Measurements from ENCODE around the gene MYL10. TPM values are rescaled to one million over a fixed set of nuclear protein-coding genes. Genes with fewer than 3 reads are reported as not detected.

The MYL10 gene
- total RNA-seq, 1 experiment from 2014 or later, result not detected

DNA sequence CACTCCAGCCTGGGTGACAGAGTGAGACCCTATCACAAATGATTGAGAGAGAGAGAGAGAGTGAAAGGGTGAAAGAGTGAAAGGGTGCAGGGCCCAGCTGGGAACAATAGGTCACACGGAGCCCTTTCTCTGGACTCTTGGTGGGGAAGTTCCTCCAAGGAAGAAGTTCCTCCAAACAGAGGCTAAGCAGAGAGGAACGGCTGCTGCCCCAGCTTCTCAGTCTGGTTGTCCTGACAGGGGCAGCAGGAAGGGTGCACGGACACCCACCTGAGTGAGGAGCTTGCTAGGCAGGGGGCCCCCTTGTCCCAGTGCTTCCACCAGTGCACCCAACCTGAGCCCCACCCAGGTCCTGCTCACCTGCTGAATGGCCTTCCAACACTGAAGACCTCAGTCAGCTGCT, 38.8 kb upstream of the MYL10 start:
- H3K9me3 ChIP-seq (ENCODE audit: insufficient read depth, low read depth), result no peaks in the 10 kb centered on the region
- H3K27ac ChIP-seq, result no peak overlapping the region
- DNase-seq, result no peak
- ChIA-PET CTCF (no interaction called here), POLR2A (ENCODE audit: unreplicated experiment) (interaction anchor here (0.6 kb wide), 1 partner anchor 59 kb away, joined by 4 read pairs; no protein-coding TSS in a partner anchor)
- no peaks in the 10 kb centered on the region for H4K20me1 ChIP-seq (ENCODE audit: insufficient read depth)
- H3K4me1 ChIP-seq (replicated peaks; ENCODE audit: insufficient read depth), result no peaks in the 10 kb centered on the region
- no peaks in the 10 kb centered on the region for H3K79me2 ChIP-seq (ENCODE audit: low read depth)
- H3K27me3 ChIP-seq (ENCODE audit: insufficient read depth, low read depth), result no peaks in the 10 kb centered on the region
- no peaks in the 10 kb centered on the region for H3K36me3 ChIP-seq (ENCODE audit: low read depth)
- no peak overlapping the region for H2AFZ ChIP-seq
- H3F3A ChIP-seq (ENCODE audit: insufficient read depth, low read depth), result no peaks in the 10 kb centered on the region
- H3K4me3 ChIP-seq, result no peak overlapping the region
- H3K4me2 ChIP-seq, result no peak overlapping the region
- no TSS peak for BruUV-seq (replicated peaks)
- no peaks in the 10 kb centered on the region for H3K9me2 ChIP-seq (ENCODE audit: insufficient read depth)
- intact Hi-C loops (cut with micrococcal nuclease; ENCODE audit: unreplicated experiment), result no loop called here
- no peak for TF ChIP-seq EZH2 (IDR thresholded peaks at IDR 0.05; ENCODE audit: low read depth)
- TF ChIP-seq, protein P1, sequence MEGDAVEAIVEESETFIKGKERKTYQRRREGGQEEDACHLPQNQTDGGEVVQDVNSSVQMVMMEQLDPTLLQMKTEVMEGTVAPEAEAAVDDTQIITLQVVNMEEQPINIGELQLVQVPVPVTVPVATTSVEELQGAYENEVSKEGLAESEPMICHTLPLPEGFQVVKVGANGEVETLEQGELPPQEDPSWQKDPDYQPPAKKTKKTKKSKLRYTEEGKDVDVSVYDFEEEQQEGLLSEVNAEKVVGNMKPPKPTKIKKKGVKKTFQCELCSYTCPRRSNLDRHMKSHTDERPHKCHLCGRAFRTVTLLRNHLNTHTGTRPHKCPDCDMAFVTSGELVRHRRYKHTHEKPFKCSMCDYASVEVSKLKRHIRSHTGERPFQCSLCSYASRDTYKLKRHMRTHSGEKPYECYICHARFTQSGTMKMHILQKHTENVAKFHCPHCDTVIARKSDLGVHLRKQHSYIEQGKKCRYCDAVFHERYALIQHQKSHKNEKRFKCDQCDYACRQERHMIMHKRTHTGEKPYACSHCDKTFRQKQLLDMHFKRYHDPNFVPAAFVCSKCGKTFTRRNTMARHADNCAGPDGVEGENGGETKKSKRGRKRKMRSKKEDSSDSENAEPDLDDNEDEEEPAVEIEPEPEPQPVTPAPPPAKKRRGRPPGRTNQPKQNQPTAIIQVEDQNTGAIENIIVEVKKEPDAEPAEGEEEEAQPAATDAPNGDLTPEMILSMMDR (conservative IDR thresholded peaks at IDR 0.05), result no peak

- Histone ChIP-seq H3K4me3 (no peak overlapping the region), H3K9me3 (ENCODE audit: insufficient read depth, low read depth) (no peaks in the 10 kb centered on the region), H3K27ac (no peak overlapping the region), H3K27me3 (ENCODE audit: insufficient read depth, low read depth) (no peaks in the 10 kb centered on the region), H3K79me2 (ENCODE audit: low read depth) (no peaks in the 10 kb centered on the region), H3K4me1 (replicated peaks; ENCODE audit: insufficient read depth) (no peaks in the 10 kb centered on the region), H2AFZ (no peak overlapping the region), H3K36me3 (ENCODE audit: low read depth) (no peaks in the 10 kb centered on the region), H3K4me2 (no peak overlapping the region), H3K9me2 (ENCODE audit: insufficient read depth) (no peaks in the 10 kb centered on the region), H4K20me1 (ENCODE audit: insufficient read depth) (no peaks in the 10 kb centered on the region), H3F3A (ENCODE audit: insufficient read depth, low read depth) (no peaks in the 10 kb centered on the region)
- TF ChIP-seq, protein P1 (conservative IDR thresholded peaks at IDR 0.05), result no peak
- no peak for TF ChIP-seq EZH2 (IDR thresholded peaks at IDR 0.05; ENCODE audit: low read depth)
- CTCF ChIA-PET, result no interaction called here
- no TSS peak for BruUV-seq (replicated peaks)
- no peak for DNase-seq
- POLR2A ChIA-PET (ENCODE audit: unreplicated experiment), result no interaction called here
- intact Hi-C loops (cut with micrococcal nuclease; ENCODE audit: unreplicated experiment), result no loop called here
Measured at GRCh38 chr7:101667399-101667798, 38.3 kb upstream of the MYL10 start.

DNA sequence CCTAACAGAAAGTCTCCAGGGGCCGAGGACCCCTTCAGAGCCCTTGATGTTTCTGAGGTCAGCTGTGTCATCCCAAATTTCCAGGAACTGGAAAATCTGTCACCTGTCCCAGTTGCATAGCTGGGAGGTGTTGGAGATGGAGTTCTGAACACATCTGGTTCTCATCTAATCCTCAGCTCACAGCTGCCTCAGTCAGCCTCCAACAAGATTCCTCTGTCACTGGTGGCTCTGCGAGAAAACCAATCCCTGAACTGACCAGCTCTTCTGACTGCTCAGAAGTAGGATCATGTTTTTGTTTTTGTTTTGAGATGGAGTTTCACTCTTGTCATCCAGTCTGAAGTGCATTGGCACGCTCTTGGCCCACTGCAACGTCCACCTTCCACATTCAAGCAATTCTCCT, 37.6 kb upstream of the MYL10 start:
- no peaks in the 10 kb centered on the region for H3K9me2 ChIP-seq (ENCODE audit: insufficient read depth)
- H3K27ac ChIP-seq, result no peak overlapping the region
- no peak for DNase-seq
- intact Hi-C loops (cut with micrococcal nuclease; ENCODE audit: unreplicated experiment), result no loop called here
- H3K9me3 ChIP-seq (ENCODE audit: insufficient read depth, low read depth), result no peaks in the 10 kb centered on the region
- H3K4me3 ChIP-seq, result no peak overlapping the region
- TF ChIP-seq, protein P1 (conservative IDR thresholded peaks at IDR 0.05), result no peak
- no peak for TF ChIP-seq EZH2 (IDR thresholded peaks at IDR 0.05; ENCODE audit: low read depth)
- POLR2A ChIA-PET (ENCODE audit: unreplicated experiment), result no interaction called here
- H3K4me1 ChIP-seq (replicated peaks; ENCODE audit: insufficient read depth), result no peaks in the 10 kb centered on the region
- H3F3A ChIP-seq (ENCODE audit: insufficient read depth, low read depth), result no peaks in the 10 kb centered on the region
- H3K4me2 ChIP-seq, result no peak overlapping the region
- H2AFZ ChIP-seq, result no peak overlapping the region
- H3K36me3 ChIP-seq (ENCODE audit: low read depth), result no peaks in the 10 kb centered on the region
- CTCF ChIA-PET, result interaction anchor here (0.6 kb wide), 2 partner anchors 33 to 126 kb away, joined by 3 read pairs; no protein-coding TSS in a partner anchor
- H3K27me3 ChIP-seq (ENCODE audit: insufficient read depth, low read depth), result no peaks in the 10 kb centered on the region
- H4K20me1 ChIP-seq (ENCODE audit: insufficient read depth), result no peaks in the 10 kb centered on the region
- BruUV-seq (replicated peaks), result no TSS peak
- no peaks in the 10 kb centered on the region for H3K79me2 ChIP-seq (ENCODE audit: low read depth)
